ENCODE data around the gene CNBD2. TPM values are rescaled to one million over a fixed set of nuclear protein-coding genes. Genes with fewer than 3 reads are reported as not detected.
"Not testable (repeated sequence)": the region's sequence is repeated elsewhere in the genome, so short reads cannot be mapped to it uniquely, and the experiment has no call there.

The CNBD2 gene
- polyA plus RNA-seq, 1 donor (not counting 4 experiments of a cell fraction or from before 2014, with no cell fraction given): 3.0 TPM

DNA sequence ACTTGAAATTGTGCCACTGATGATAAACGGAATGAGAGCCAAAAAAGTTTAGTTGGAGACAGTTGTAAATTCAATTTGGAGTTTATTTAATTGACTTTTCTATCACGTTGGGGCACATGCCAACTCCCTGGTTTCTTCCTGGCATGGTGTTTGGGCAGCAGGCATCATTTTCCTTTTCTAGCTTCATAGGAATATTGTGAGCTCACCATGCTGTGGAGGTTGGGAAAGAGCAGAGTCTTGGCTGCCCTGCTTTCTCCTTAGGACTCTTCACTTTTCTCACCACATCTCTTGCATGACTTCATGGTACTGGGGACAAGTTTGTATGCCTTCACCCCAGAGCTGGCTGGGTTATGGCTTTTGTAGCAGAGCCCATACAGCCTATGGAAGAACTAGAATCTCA, 20.5 kb upstream of the CNBD2 start:
- H3K9me1 ChIP-seq (ENCODE audit: control insufficient read depth, extremely low read depth, insufficient read depth, low read length): no peaks in the 10 kb centered on the region
- H3K4me2 ChIP-seq (ENCODE audit: control insufficient read depth, extremely low read depth, insufficient read depth, low read depth, low read length): no peak overlapping the region
- H3K9me3 ChIP-seq (ENCODE audit: control insufficient read depth, low read depth, low read length): no peaks in the 10 kb centered on the region
- FAIRE-seq (no peak), DNase-seq (ENCODE audit: low read depth, low spot score) (no peak)
- no peak overlapping the region for H2AFZ ChIP-seq (ENCODE audit: control insufficient read depth, low read length)
- H4K20me1 ChIP-seq (ENCODE audit: control insufficient read depth, extremely low read depth, insufficient read depth, low read length): no peaks in the 10 kb centered on the region
- H3K79me2 ChIP-seq (ENCODE audit: control insufficient read depth, insufficient read depth, low read length): peaks cover 13% of the 10 kb centered on the region
- no peak for TF ChIP-seq EZH2 (IDR thresholded peaks at IDR 0.05; ENCODE audit: low read length)
- TF ChIP-seq, protein P1, sequence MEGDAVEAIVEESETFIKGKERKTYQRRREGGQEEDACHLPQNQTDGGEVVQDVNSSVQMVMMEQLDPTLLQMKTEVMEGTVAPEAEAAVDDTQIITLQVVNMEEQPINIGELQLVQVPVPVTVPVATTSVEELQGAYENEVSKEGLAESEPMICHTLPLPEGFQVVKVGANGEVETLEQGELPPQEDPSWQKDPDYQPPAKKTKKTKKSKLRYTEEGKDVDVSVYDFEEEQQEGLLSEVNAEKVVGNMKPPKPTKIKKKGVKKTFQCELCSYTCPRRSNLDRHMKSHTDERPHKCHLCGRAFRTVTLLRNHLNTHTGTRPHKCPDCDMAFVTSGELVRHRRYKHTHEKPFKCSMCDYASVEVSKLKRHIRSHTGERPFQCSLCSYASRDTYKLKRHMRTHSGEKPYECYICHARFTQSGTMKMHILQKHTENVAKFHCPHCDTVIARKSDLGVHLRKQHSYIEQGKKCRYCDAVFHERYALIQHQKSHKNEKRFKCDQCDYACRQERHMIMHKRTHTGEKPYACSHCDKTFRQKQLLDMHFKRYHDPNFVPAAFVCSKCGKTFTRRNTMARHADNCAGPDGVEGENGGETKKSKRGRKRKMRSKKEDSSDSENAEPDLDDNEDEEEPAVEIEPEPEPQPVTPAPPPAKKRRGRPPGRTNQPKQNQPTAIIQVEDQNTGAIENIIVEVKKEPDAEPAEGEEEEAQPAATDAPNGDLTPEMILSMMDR (optimal IDR thresholded peaks at IDR 0.05 in 1 of 3, IDR thresholded peaks at IDR 0.05 in 1 of 3, conservative IDR thresholded peaks at IDR 0.05 in 1 of 3; ENCODE audit: extremely low read depth in 1 of 3, insufficient read depth in 2 of 3, low read length in 3 of 3): no peak
- H3K36me3 ChIP-seq (ENCODE audit: control insufficient read depth in 2 of 2, extremely low read depth in 1 of 2, insufficient read depth in 2 of 2, low read length in 2 of 2): peaks cover 7 to 19% of the 10 kb centered on the region in 2 experiments
- no peak overlapping the region for H3K27ac ChIP-seq (ENCODE audit: control insufficient read depth, insufficient read depth, low read length)
- dilution Hi-C loops (cut with MboI; ENCODE audit: extremely low pct_ligation_motif_present, low sequenced_read_pairs): no loop called here
- no peaks in the 10 kb centered on the region for H3K27me3 ChIP-seq (ENCODE audit: control insufficient read depth, extremely low read depth, insufficient read depth, low read length)
- peaks cover 2% of the 10 kb centered on the region for H3K4me1 ChIP-seq (ENCODE audit: control insufficient read depth, extremely low read depth, insufficient read depth, low read length)
- no peak overlapping the region for H3K9ac ChIP-seq (ENCODE audit: control insufficient read depth, extremely low read depth, insufficient read depth, low read length)
- H3K4me3 ChIP-seq (ENCODE audit: control insufficient read depth in 2 of 3, extremely low read depth in 1 of 3, insufficient read depth in 2 of 3, low read depth in 1 of 3, low read length in 3 of 3): no peak overlapping the region

DNA sequence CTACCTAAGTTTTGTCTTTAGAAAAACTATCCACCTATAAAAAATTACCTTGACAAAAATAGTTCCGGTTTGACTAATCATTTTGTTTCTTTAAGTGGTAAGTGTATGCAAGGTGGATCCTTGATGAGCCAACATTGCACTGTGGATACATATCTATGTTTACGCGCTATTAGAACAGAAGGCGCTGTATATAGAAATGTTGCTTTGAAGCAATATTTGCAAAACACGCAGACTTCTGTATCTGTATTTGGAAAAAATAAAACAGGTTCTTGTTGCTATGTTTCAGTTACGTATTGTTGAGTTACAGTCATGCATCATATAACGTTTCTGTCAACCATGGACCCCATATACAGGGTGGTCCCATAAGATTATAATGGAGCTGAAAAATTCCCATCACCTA, 18.3 kb upstream of the CNBD2 start:
- dilution Hi-C loops (cut with MboI; ENCODE audit: extremely low pct_ligation_motif_present, low sequenced_read_pairs): no loop called here
- TF ChIP-seq EZH2 (IDR thresholded peaks at IDR 0.05; ENCODE audit: low read length): no peak
- TF ChIP-seq, protein P1 (optimal IDR thresholded peaks at IDR 0.05 in 1 of 3, IDR thresholded peaks at IDR 0.05 in 1 of 3, conservative IDR thresholded peaks at IDR 0.05 in 1 of 3; ENCODE audit: extremely low read depth in 1 of 3, insufficient read depth in 2 of 3, low read length in 3 of 3): no peak
- H3K36me3 ChIP-seq (ENCODE audit: control insufficient read depth in 2 of 2, extremely low read depth in 1 of 2, insufficient read depth in 2 of 2, low read length in 2 of 2): peaks cover 5 to 12% of the 10 kb centered on the region in 2 experiments
- H3K4me1 ChIP-seq (ENCODE audit: control insufficient read depth, extremely low read depth, insufficient read depth, low read length): peaks cover 4% of the 10 kb centered on the region
- H3K9me3 ChIP-seq (ENCODE audit: control insufficient read depth, low read depth, low read length): no peaks in the 10 kb centered on the region
- no peak overlapping the region for H3K27ac ChIP-seq (ENCODE audit: control insufficient read depth, insufficient read depth, low read length)
- no peak overlapping the region for H3K9ac ChIP-seq (ENCODE audit: control insufficient read depth, extremely low read depth, insufficient read depth, low read length)
- no peaks in the 10 kb centered on the region for H3K9me1 ChIP-seq (ENCODE audit: control insufficient read depth, extremely low read depth, insufficient read depth, low read length)
- no peak overlapping the region for H2AFZ ChIP-seq (ENCODE audit: control insufficient read depth, low read length)
- DNase-seq (ENCODE audit: low read depth, low spot score): no peak
- H3K79me2 ChIP-seq (ENCODE audit: control insufficient read depth, insufficient read depth, low read length): peaks cover 22% of the 10 kb centered on the region
- FAIRE-seq: no peak
- no peaks in the 10 kb centered on the region for H3K27me3 ChIP-seq (ENCODE audit: control insufficient read depth, extremely low read depth, insufficient read depth, low read length)
- no peak overlapping the region for H3K4me2 ChIP-seq (ENCODE audit: control insufficient read depth, extremely low read depth, insufficient read depth, low read depth, low read length)
- no peaks in the 10 kb centered on the region for H4K20me1 ChIP-seq (ENCODE audit: control insufficient read depth, extremely low read depth, insufficient read depth, low read length)
- H3K4me3 ChIP-seq (ENCODE audit: control insufficient read depth in 2 of 3, extremely low read depth in 1 of 3, insufficient read depth in 2 of 3, low read depth in 1 of 3, low read length in 3 of 3): no peak overlapping the region

DNA sequence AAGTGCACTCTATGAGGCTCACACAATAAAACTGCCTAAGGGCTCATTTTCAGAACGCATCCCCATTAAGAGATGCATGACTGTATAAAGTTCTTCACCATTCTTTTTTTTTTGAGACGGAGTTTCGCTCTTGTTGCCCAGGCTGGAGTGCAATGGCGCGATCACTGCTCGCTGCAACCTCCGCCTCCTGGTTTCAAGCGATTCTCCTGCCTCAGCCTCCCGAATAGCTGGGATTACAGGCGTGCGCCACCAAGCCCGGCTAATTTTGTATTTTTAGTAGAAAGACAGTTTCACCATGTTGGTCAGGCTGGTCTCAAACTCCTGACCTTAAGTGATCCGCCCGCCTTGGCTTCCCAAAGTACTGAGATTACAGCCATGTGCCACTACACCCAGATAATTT, 16.3 kb upstream of the CNBD2 start:
- H2AFZ ChIP-seq (ENCODE audit: control insufficient read depth, low read length); H4K20me1 ChIP-seq (ENCODE audit: control insufficient read depth, extremely low read depth, insufficient read depth, low read length); DNase-seq (ENCODE audit: low read depth, low spot score); H3K36me3 ChIP-seq (ENCODE audit: control insufficient read depth in 2 of 2, extremely low read depth in 1 of 2, insufficient read depth in 2 of 2, low read length in 2 of 2); dilution Hi-C loops (cut with MboI; ENCODE audit: extremely low pct_ligation_motif_present, low sequenced_read_pairs); H3K27me3 ChIP-seq (ENCODE audit: control insufficient read depth, extremely low read depth, insufficient read depth, low read length); H3K27ac ChIP-seq (ENCODE audit: control insufficient read depth, insufficient read depth, low read length); H3K9ac ChIP-seq (ENCODE audit: control insufficient read depth, extremely low read depth, insufficient read depth, low read length); FAIRE-seq; H3K4me3 ChIP-seq (ENCODE audit: control insufficient read depth in 2 of 3, extremely low read depth in 1 of 3, insufficient read depth in 2 of 3, low read depth in 1 of 3, low read length in 3 of 3); H3K9me3 ChIP-seq (ENCODE audit: control insufficient read depth, low read depth, low read length); H3K9me1 ChIP-seq (ENCODE audit: control insufficient read depth, extremely low read depth, insufficient read depth, low read length): not testable (repeated sequence)
- peaks cover 22% of the 10 kb centered on the region for H3K79me2 ChIP-seq (ENCODE audit: control insufficient read depth, insufficient read depth, low read length)
- peaks cover 11% of the 10 kb centered on the region for H3K4me1 ChIP-seq (ENCODE audit: control insufficient read depth, extremely low read depth, insufficient read depth, low read length)
- peak overlapping the region; percentile 95 for H3K4me2 ChIP-seq (ENCODE audit: control insufficient read depth, extremely low read depth, insufficient read depth, low read depth, low read length)

Measured in keratinocyte (primary cell).